Sigmoid colon (tissue), 7 donors: ENCODE data around the gene BEND6. TPM values are rescaled to one million over a fixed set of nuclear protein-coding genes. Genes with fewer than 3 reads are reported as not detected.

ENCODE experiments used
- DNase-seq: peaks from one replicate; pipeline ENCODE4 v3.0.0-alpha.2; 2019
- H3K27ac ChIP-seq, 4 donors: fragments of 200-600 bp; sonication (generic); one replicate each; pipeline ENCODE4 v1.5.1; 2016 to 2019; ENCODE audit warnings: mild to moderate bottlenecking in 1 of 4
- H3K27me3 ChIP-seq, 3 donors: fragments of 200-600 bp; sonication (generic); one replicate each; pipeline ENCODE4 v1.5.1; 2019; ENCODE audit warnings: mild to moderate bottlenecking in 1 of 3
- H3K36me3 ChIP-seq, 4 donors: fragments of 200-600 bp; sonication (generic); one replicate each; pipeline ENCODE4 v1.5.1; 2016 to 2019
- H3K4me1 ChIP-seq, 4 donors: fragments of 200-600 bp; sonication (generic); one replicate each; pipeline ENCODE4 v1.5.1; 2017 to 2019
- H3K4me3 ChIP-seq, 4 donors: fragments of 200-600 bp; sonication (generic); one replicate each; pipeline ENCODE4 v1.5.1; 2017 to 2019; ENCODE audit warnings: mild to moderate bottlenecking in 2 of 4, moderate library complexity in 1 of 4
- H3K9me3 ChIP-seq, 4 donors: fragments of 200-600 bp in 3 of 4; sonication (generic) in 3 of 4; one replicate each; pipeline versions ENCODE4 v1.5.1 to v1.6.1; 2013 to 2019
- CTCF ChIP-seq, 4 experiments: fragments of 450-650 bp in 3 of 4; fragments of 200-600 bp in 1 of 4; IDR thresholded peaks; one replicate each; pipeline ENCODE4 v1.5.1; 2016 to 2019; ENCODE audit warnings: antibody characterized with exemption in 4 of 4, mild to moderate bottlenecking in 3 of 4, moderate library complexity in 2 of 4
- EP300 ChIP-seq, 4 donors: sonication (generic); formaldehyde crosslinking; IDR thresholded peaks; one replicate each; pipeline ENCODE4 v1.6.1; 2017; ENCODE audit warnings: antibody characterized with exemption in 4 of 4
- POLR2A ChIP-seq, 2 donors: fragments of 450-650 bp; IDR thresholded peaks; one replicate each; pipeline ENCODE4 v1.6.1; 2016; ENCODE audit warnings: antibody characterized with exemption in 2 of 2, mild to moderate bottlenecking in 2 of 2, moderate library complexity in 2 of 2
- POLR2AphosphoS5 ChIP-seq, 4 donors: sonication (generic); formaldehyde crosslinking; IDR thresholded peaks; one replicate each; pipeline ENCODE4 v1.6.1; 2017; ENCODE audit warnings: antibody characterized with exemption in 4 of 4
- WGBS, 2 donors: extraction: QIAGEN DNeasy Blood & Tissue Kit; methylation state at CpG; one replicate each; pipeline ENCODE4 v1.1.7; 2013; 5-methylcytosine and 5-hydroxymethylcytosine counted together
- intact Hi-C: fragments of 100-400 bp; cut with DNase I; formaldehyde crosslinking; loops from one replicate; pipeline ENCODE4 v1.15.1; 2023
- polyA plus RNA-seq, 3 donors: library from polyadenylated mRNA; stranded (reverse); fragments of 200-250 nt; gene quantifications; one replicate each; pipeline ENCODE4 v1.2.3, GENCODE V29; 2013
- total RNA-seq, 4 donors: library from RNA; depleted of rRNA; stranded (reverse); fragments of >200 nt; gene quantifications; one replicate each; pipeline ENCODE4 v1.1.0, GENCODE V29; 2016
- donor health status: healthy with polysubstance abuse.
- donor health status: Bipolar disorder and iron deficiency.
- donor health status: healthy.

Gene BEND6
- total and polyA plus RNA-seq, 7 donors = under 0.01 to 3.0 (median 1.1) TPM

GRCh38 chr6:56962441-56962840 lies 7.5 kb downstream of the BEND6 start:
- H3K36me3 ChIP-seq = no peaks in the 10 kb centered on the region
- H3K4me3 ChIP-seq = no peak overlapping the region
- H3K27me3 ChIP-seq = no peaks in the 10 kb centered on the region
- 91 to 97% methylated on average over 2 of the region's 2 CpGs for WGBS, 2 donors
- no peaks in the 10 kb centered on the region for H3K4me1 ChIP-seq
- intact Hi-C loops = no loop called here
- no peak for TF ChIP-seq POLR2A (IDR thresholded peaks at IDR 0.05)
- TF ChIP-seq EP300 (IDR thresholded peaks at IDR 0.05) = no peak
- no peak for TF ChIP-seq CTCF (IDR thresholded peaks at IDR 0.05)
- TF ChIP-seq POLR2AphosphoS5 (IDR thresholded peaks at IDR 0.05) = no peak
- no peaks in the 10 kb centered on the region for H3K9me3 ChIP-seq
- H3K27ac ChIP-seq = no peak overlapping the region
- DNase-seq = no peak

- TF ChIP-seq POLR2A (IDR thresholded peaks at IDR 0.05) (no peak), EP300 (IDR thresholded peaks at IDR 0.05) (no peak), POLR2AphosphoS5 (IDR thresholded peaks at IDR 0.05) (no peak), CTCF (IDR thresholded peaks at IDR 0.05) (no peak)
- Histone ChIP-seq H3K27ac (no peak overlapping the region), H3K9me3 (no peaks in the 10 kb centered on the region), H3K4me1 (no peaks in the 10 kb centered on the region), H3K36me3 (no peaks in the 10 kb centered on the region), H3K27me3 (no peaks in the 10 kb centered on the region), H3K4me3 (no peak overlapping the region)
- no peak for DNase-seq
- WGBS, 2 donors = 71 to 78% methylated on average over 3 of the region's 3 CpGs
- intact Hi-C loops = no loop called here
These were observed 8.1 kb downstream of the BEND6 start for GRCh38 chr6:56963043-56963442.

DNA sequence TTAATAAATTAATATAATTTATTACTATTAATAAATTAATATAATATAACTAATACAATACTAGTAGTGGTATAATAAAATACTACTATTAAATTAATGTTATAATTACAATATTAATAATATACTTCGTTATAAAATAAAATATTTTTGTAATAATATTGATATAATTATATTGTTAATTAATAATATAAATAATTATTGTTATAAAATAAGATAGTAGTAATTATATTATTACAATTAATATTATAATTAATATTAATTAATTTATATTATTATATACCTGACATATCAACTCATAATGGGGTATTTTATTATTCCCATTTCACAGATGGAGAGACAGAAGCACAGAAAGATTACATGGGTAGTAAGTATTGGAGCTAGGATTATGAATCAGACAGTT lies 8.9 kb downstream of the BEND6 start:
- no peak overlapping the region for H3K4me3 ChIP-seq
- TF ChIP-seq POLR2A (IDR thresholded peaks at IDR 0.05) = no peak
- no peak for TF ChIP-seq CTCF (IDR thresholded peaks at IDR 0.05)
- no peak for TF ChIP-seq POLR2AphosphoS5 (IDR thresholded peaks at IDR 0.05)
- no peak for TF ChIP-seq EP300 (IDR thresholded peaks at IDR 0.05)
- H3K36me3 ChIP-seq = no peaks in the 10 kb centered on the region
- H3K4me1 ChIP-seq = no peaks in the 10 kb centered on the region
- WGBS, 2 donors = 68 to 77% methylated on average over 1 of the region's 1 CpG
- no peak for DNase-seq
- intact Hi-C loops = no loop called here
- no peaks in the 10 kb centered on the region for H3K9me3 ChIP-seq
- H3K27me3 ChIP-seq = no peaks in the 10 kb centered on the region
- no peak overlapping the region for H3K27ac ChIP-seq

DNA sequence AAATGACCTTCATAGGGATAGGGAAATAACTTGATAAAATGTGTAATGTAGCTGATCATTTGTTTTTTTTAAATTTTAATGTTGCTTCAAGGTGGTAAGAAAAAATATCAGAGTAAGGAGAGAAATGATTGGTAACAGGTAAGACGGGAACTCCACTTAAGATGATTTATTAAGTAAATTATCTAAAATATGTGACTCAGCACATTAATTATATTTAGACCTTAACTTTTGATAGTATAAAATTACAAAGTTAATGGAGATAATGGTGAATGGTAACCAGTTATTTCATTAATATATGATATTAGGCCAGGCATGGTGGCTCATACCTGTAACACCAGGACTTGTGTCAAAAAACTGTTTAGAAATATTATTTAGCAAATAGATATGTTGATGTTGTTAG lies 10.2 kb downstream of the BEND6 start:
- Histone ChIP-seq H3K27me3 (no peaks in the 10 kb centered on the region), H3K9me3 (no peaks in the 10 kb centered on the region), H3K4me1 (no peaks in the 10 kb centered on the region), H3K4me3 (no peak overlapping the region), H3K36me3 (no peaks in the 10 kb centered on the region), H3K27ac (no peak overlapping the region)
- intact Hi-C loops = no loop called here
- TF ChIP-seq CTCF (IDR thresholded peaks at IDR 0.05) = no peak
- no peak for TF ChIP-seq POLR2AphosphoS5 (IDR thresholded peaks at IDR 0.05)
- TF ChIP-seq POLR2A (IDR thresholded peaks at IDR 0.05) = no peak
- no peak for TF ChIP-seq EP300 (IDR thresholded peaks at IDR 0.05)
- 90 to 91% methylated on average over 1 of the region's 1 CpG for WGBS, 2 donors
- no peak for DNase-seq

DNA sequence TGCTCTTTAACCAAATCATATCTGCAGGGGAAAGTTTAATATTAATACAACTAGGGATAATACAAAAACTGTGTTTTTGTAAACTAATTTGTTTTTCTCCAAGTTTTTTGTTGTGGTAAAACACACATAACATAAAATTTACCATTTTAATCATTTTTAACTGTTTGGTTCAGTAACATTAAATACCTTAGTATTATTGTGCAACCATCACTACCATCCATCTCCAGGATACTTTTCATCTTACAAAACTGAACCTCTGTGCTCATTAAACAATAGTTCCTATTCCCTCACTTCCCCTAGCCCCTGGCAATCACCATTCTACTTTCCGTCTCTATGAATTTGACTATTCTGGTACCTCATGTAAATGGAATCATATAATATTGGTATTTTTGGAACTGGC lies 15.9 kb downstream of the BEND6 start:
- TF ChIP-seq POLR2A (IDR thresholded peaks at IDR 0.05) (no peak), POLR2AphosphoS5 (IDR thresholded peaks at IDR 0.05) (no peak), CTCF (IDR thresholded peaks at IDR 0.05) (no peak), EP300 (IDR thresholded peaks at IDR 0.05) (no peak)
- intact Hi-C loops = no loop called here
- WGBS, 2 donors = 96 to 97% methylated on average over 1 of the region's 1 CpG
- Histone ChIP-seq H3K27me3 (no peaks in the 10 kb centered on the region), H3K27ac (no peak overlapping the region), H3K4me1 (no peaks in the 10 kb centered on the region), H3K9me3 (no peaks in the 10 kb centered on the region), H3K4me3 (no peak overlapping the region), H3K36me3 (no peaks in the 10 kb centered on the region)
- DNase-seq = no peak
